Measurements from ENCODE around the gene GXYLT1. TPM values are rescaled to one million over a fixed set of nuclear protein-coding genes. Genes with fewer than 3 reads are reported as not detected.

The GXYLT1 gene
- total RNA-seq, 2 donors from 2014 or later, result 8.5 to 9.3 TPM

DNA sequence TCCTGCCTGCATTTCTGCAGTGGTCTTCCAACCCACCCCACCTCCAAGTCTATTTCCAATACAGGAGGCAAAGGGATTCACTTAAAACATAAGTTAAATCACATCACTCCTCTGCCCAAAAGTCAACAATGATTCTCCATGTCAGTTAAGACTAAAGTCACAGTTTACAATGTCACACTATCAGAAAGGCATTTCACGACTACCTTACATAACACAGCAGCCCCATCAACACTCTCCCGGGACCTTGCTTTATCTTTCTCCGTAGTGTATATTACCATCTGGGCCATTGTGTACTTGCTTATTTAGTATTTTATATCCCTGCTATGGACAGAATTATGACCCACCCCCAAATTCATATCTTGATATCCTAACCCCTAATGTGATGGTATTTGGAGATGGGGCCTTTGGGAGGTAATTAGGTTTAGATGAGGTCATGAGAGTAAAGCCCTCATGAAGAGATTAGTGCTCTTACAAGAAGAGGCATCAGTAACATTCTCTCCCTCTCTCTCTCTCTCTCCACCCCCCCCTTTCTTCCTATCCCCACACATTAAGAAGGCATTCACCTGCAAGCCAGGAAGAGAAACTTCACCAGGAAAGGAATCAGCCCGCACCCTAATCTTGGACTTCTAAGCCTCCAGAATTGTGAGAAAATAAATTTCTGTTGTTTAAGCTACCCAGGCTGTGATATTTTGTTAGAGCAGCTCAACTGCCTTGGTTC, 112.7 kb downstream of the GXYLT1 start:
- intact Hi-C loops (cut with DNase I, micrococcal nuclease), result no loop called here
- ATAC-seq, result no peak
- no peak for DNase-seq

Other genes starting within 250 kb of the GXYLT1 start
- 10 to 100 TPM; 22.0 to 25.5 TPM for gene YAF2, start 93.4 kb upstream of the GXYLT1 start, total RNA-seq
- 10 to 100 TPM; 31.3 to 31.6 TPM for gene ZCRB1, start 181.2 kb upstream of the GXYLT1 start, total RNA-seq
- 10 to 100 TPM; 38.2 to 38.5 TPM for gene PPHLN1, start 181.3 kb upstream of the GXYLT1 start, total RNA-seq